H1 (cell line): ENCODE results near the gene NUDT3. TPM values are rescaled to one million over a fixed set of nuclear protein-coding genes. Genes with fewer than 3 reads are reported as not detected.

Experiments
- CTCF ChIA-PET: fragments of 300-600 bp; sonication (Branson Sonifier 250); formaldehyde crosslinking; loops from one replicate; lab custom pipeline; 2021; ENCODE audit not compliant: partially characterized antibody; lab: Charles Lee
- POLR2A ChIA-PET: fragments of 300-600 bp; sonication (Branson Sonifier 250); formaldehyde crosslinking; loops from one replicate; lab custom pipeline; 2021; ENCODE audit warnings: inconsistent platforms; ENCODE audit not compliant: partially characterized antibody; lab: Charles Lee
- DNase-seq, 2 experiments: peaks; one replicate each; pipeline versions ENCODE4 v3.0.0 to v3.0.0-alpha.2; 2010 to 2022; ENCODE audit warnings: low spot score in 2 of 2, low read depth in 1 of 2, mixed read lengths in 1 of 2
- FAIRE-seq: peaks from 2 replicates; lab custom pipeline; 2011; peaks lifted over from hg19 to GRCh38; lab: Jason Lieb, UNC
- H2AFZ ChIP-seq: 2 replicates; pipeline ENCODE4 v1.8.1; 2012; ENCODE audit warnings: low read length, inconsistent platforms
- H2AK5ac ChIP-seq: 2 replicates; pipeline ENCODE4 v1.6.1; 2013; ENCODE audit warnings: low read depth, low read length
- H2BK120ac ChIP-seq: replicated peaks from 2 replicates; pipeline ENCODE3; 2013; ENCODE audit warnings: low read depth, low read length, inconsistent platforms
- H2BK12ac ChIP-seq: 2 replicates; pipeline ENCODE4 v1.6.1; 2013; ENCODE audit warnings: low read depth, low read length
- H2BK15ac ChIP-seq: 2 replicates; pipeline ENCODE4 v1.6.1; 2013; ENCODE audit warnings: low read length
- H2BK20ac ChIP-seq: 2 replicates; pipeline ENCODE4 v1.6.1; 2013; ENCODE audit warnings: low read length
- H2BK5ac ChIP-seq: 2 replicates; pipeline ENCODE4 v1.6.1; 2013; ENCODE audit warnings: low read depth, low read length
- H3K14ac ChIP-seq: 2 replicates; pipeline ENCODE4 v1.6.1; 2013; ENCODE audit warnings: inconsistent platforms; ENCODE audit not compliant: insufficient read length
- H3K18ac ChIP-seq: 2 replicates; pipeline ENCODE4 v1.6.1; 2013; ENCODE audit warnings: low read length; ENCODE audit errors: extremely low read depth
- H3K23ac ChIP-seq: 2 replicates; pipeline ENCODE4 v1.6.1; 2013; ENCODE audit warnings: inconsistent platforms; ENCODE audit not compliant: insufficient read length
- H3K23me2 ChIP-seq: 2 replicates; pipeline ENCODE4 v1.6.1; 2013; ENCODE audit warnings: low read depth, low read length
- H3K27ac ChIP-seq: 2 replicates; pipeline ENCODE4 v1.6.1; 2011; ENCODE audit warnings: low read depth, low read length, inconsistent platforms
- H3K27me3 ChIP-seq, 4 experiments: replicated peaks in 1 of 4; 1 replicate in 1 of 4; 2 replicates in 3 of 4; pipeline versions ENCODE4 v1.6.1 to v1.8.1; 2011 to 2013; ENCODE audit warnings: low read length in 3 of 4, mild to moderate bottlenecking in 3 of 4, inconsistent platforms in 2 of 4, mixed read lengths in 2 of 4, moderate library complexity in 1 of 4; ENCODE audit not compliant: control insufficient read depth in 3 of 4, insufficient read depth in 3 of 4; ENCODE audit errors: extremely low read depth in 1 of 4
- H3K36me3 ChIP-seq, 4 experiments: 2 replicates each; pipeline versions ENCODE4 v1.6.1 to v1.8.1; 2011 to 2013; ENCODE audit warnings: mild to moderate bottlenecking in 4 of 4, low read length in 3 of 4, moderate library complexity in 2 of 4, control low read depth in 1 of 4, inconsistent platforms in 1 of 4; ENCODE audit not compliant: insufficient read depth in 4 of 4, control insufficient read depth in 2 of 4
- H3K4ac ChIP-seq: replicated peaks from 2 replicates; pipeline ENCODE3; 2013; ENCODE audit warnings: low read length, low read depth, mixed read lengths, inconsistent platforms; ENCODE audit not compliant: insufficient read length
- H3K4me1 ChIP-seq, 4 experiments: replicated peaks in 1 of 4; 1 replicate in 1 of 4; 2 replicates in 3 of 4; pipeline versions ENCODE4 v1.6.1 to v1.8.1; 2011 to 2013; ENCODE audit warnings: low read length in 3 of 4, inconsistent platforms in 2 of 4, mixed read lengths in 1 of 4; ENCODE audit not compliant: insufficient read depth in 4 of 4, control insufficient read depth in 3 of 4
- H3K4me2 ChIP-seq, 2 experiments: 2 replicates each; pipeline versions ENCODE4 v1.6.1 to v1.8.1; 2011 to 2013; ENCODE audit warnings: low read depth in 2 of 2, low read length in 2 of 2, control low read depth in 1 of 2, inconsistent platforms in 1 of 2, mild to moderate bottlenecking in 1 of 2; ENCODE audit not compliant: insufficient read depth in 1 of 2
- H3K4me3 ChIP-seq, 4 experiments: fragments of 200-600, 300-600 bp in 1 of 4; sonication (generic), shearing (Covaris generic), sonication (Bioruptor Twin) in 1 of 4; 2 replicates each; pipeline versions ENCODE4 v1.5.1 to v1.8.1; 2011 to 2016; ENCODE audit warnings: low read length in 4 of 4, low read depth in 3 of 4, control low read depth in 2 of 4, inconsistent platforms in 2 of 4, mild to moderate bottlenecking in 2 of 4, mixed read lengths in 1 of 4, moderate library complexity in 1 of 4; ENCODE audit not compliant: insufficient read depth in 2 of 4; ENCODE audit errors: extremely low read depth in 1 of 4
- H3K56ac ChIP-seq: replicated peaks from 2 replicates; pipeline ENCODE3; 2013; ENCODE audit warnings: low read depth, mild to moderate bottlenecking, mixed read lengths, low read length, inconsistent platforms; ENCODE audit not compliant: insufficient read length
- H3K79me1 ChIP-seq: 2 replicates; pipeline ENCODE4 v1.6.1; 2013; ENCODE audit warnings: low read depth, low read length, control low read depth
- H3K79me2 ChIP-seq, 2 experiments: 2 replicates each; pipeline versions ENCODE4 v1.6.1 to v1.8.1; 2012 to 2013; ENCODE audit warnings: low read length in 2 of 2, mild to moderate bottlenecking in 2 of 2, inconsistent platforms in 1 of 2; ENCODE audit not compliant: insufficient read depth in 2 of 2, control insufficient read depth in 1 of 2
- H3K9ac ChIP-seq, 4 experiments: replicated peaks in 1 of 4; 1 replicate in 1 of 4; 2 replicates in 3 of 4; pipeline versions ENCODE4 v1.6.1 to v1.8.1; 2011 to 2013; ENCODE audit warnings: low read depth in 3 of 4, low read length in 3 of 4, control low read depth in 2 of 4, mild to moderate bottlenecking in 2 of 4, moderate library complexity in 2 of 4, inconsistent platforms in 1 of 4; ENCODE audit errors: extremely low read depth in 1 of 4
- H3K9me3 ChIP-seq, 2 experiments: 2 replicates each; pipeline versions ENCODE4 v1.6.1 to v1.8.1; 2012 to 2013; ENCODE audit warnings: mild to moderate bottlenecking in 2 of 2, moderate library complexity in 2 of 2, control low read depth in 1 of 2, inconsistent platforms in 1 of 2, low read depth in 1 of 2, low read length in 1 of 2, mixed read lengths in 1 of 2; ENCODE audit not compliant: insufficient read depth in 2 of 2
- H4K20me1 ChIP-seq, 2 experiments: replicated peaks in 1 of 2; 2 replicates each; pipeline versions ENCODE3 to v1.8.1; 2011 to 2013; ENCODE audit warnings: inconsistent platforms in 2 of 2, low read length in 2 of 2, mild to moderate bottlenecking in 1 of 2; ENCODE audit not compliant: insufficient read depth in 2 of 2, control insufficient read depth in 1 of 2
- H4K5ac ChIP-seq: 2 replicates; pipeline ENCODE4 v1.6.1; 2013; ENCODE audit warnings: low read length, low read depth, mixed read lengths, inconsistent platforms; ENCODE audit not compliant: insufficient read length
- H4K8ac ChIP-seq: 2 replicates; pipeline ENCODE4 v1.8.0; 2013; ENCODE audit warnings: mild to moderate bottlenecking, moderate library complexity, low read length, inconsistent platforms; ENCODE audit not compliant: insufficient read depth; ENCODE audit errors: extremely low read depth
- H4K91ac ChIP-seq: replicated peaks from 2 replicates; pipeline ENCODE3; 2013; ENCODE audit warnings: low read length, mixed read lengths, inconsistent platforms; ENCODE audit not compliant: insufficient read length
- BCL11A ChIP-seq, 2 experiments: IDR thresholded peaks; one replicate each; pipeline ENCODE4 v1.6.1; 2011; ENCODE audit warnings: low read depth in 2 of 2, low read length in 2 of 2, mild to moderate bottlenecking in 2 of 2
- CHD2 ChIP-seq: IDR thresholded peaks from 2 replicates; pipeline ENCODE4 v1.6.1; 2012; ENCODE audit warnings: low read length, improper control_type of control experiment
- EZH2 ChIP-seq: fragments of 200-600 bp; sonication (generic); IDR thresholded peaks from 2 replicates; pipeline ENCODE4 v1.7.1; 2012; ENCODE audit warnings: low read depth, mild to moderate bottlenecking, moderate library complexity, low read length, inconsistent platforms; ENCODE audit not compliant: severe bottlenecking
- JUN ChIP-seq: IDR thresholded peaks from 2 replicates; pipeline ENCODE4 v1.6.1; 2011; ENCODE audit warnings: low read depth, mild to moderate bottlenecking, improper control_type of control experiment, low read length
- JUND ChIP-seq: IDR thresholded peaks from 2 replicates; pipeline ENCODE4 v1.6.1; 2011; ENCODE audit warnings: mild to moderate bottlenecking, improper control_type of control experiment, low read length
- NRF1 ChIP-seq: IDR thresholded peaks from 2 replicates; pipeline ENCODE4 v1.6.1; 2011; ENCODE audit warnings: mild to moderate bottlenecking, low read depth, low read length, improper control_type of control experiment
- PHF8 ChIP-seq: fragments of 200-600 bp; sonication (generic); conservative IDR thresholded peaks from 2 replicates; pipeline ENCODE4 v1.7.1; 2012; ENCODE audit warnings: low read depth, mild to moderate bottlenecking, inconsistent platforms, low read length, moderate library complexity
- RBBP5 ChIP-seq: IDR thresholded peaks from 2 replicates; pipeline ENCODE4 v1.7.1; 2012; ENCODE audit warnings: low read depth, mild to moderate bottlenecking, inconsistent platforms, low read length, moderate library complexity, borderline replicate concordance
- RNF2 ChIP-seq: fragments of 200-900, 300-1000 bp; sonication (generic); IDR thresholded peaks from 2 replicates; pipeline ENCODE4 v1.7.1; 2016; ENCODE audit warnings: borderline replicate concordance, low read depth, mild to moderate bottlenecking, antibody characterized with exemption, low read length; ENCODE audit not compliant: poor library complexity, severe bottlenecking; ENCODE audit errors: missing control alignments
- SIX5 ChIP-seq: IDR thresholded peaks from 2 replicates; pipeline ENCODE4 v1.6.1; 2011; ENCODE audit warnings: mild to moderate bottlenecking, low read depth, low read length
- SP4 ChIP-seq: IDR thresholded peaks from 2 replicates; pipeline ENCODE4 v1.6.1; 2012; ENCODE audit warnings: low read length, inconsistent platforms
- SRF ChIP-seq: IDR thresholded peaks from 2 replicates; pipeline ENCODE4 v1.6.1; 2011; ENCODE audit warnings: mild to moderate bottlenecking, low read depth, low read length, moderate library complexity
- TAF7 ChIP-seq: optimal IDR thresholded peaks from 2 replicates; pipeline ENCODE3; 2011; ENCODE audit warnings: low read depth, mild to moderate bottlenecking, inconsistent platforms, low read length, moderate library complexity, borderline replicate concordance
- YY1 ChIP-seq: IDR thresholded peaks from 2 replicates; pipeline ENCODE4 v1.6.1; 2011; ENCODE audit warnings: low read depth, mild to moderate bottlenecking, low read length
- WGBS, 2 experiments: shearing (Covaris generic) in 1 of 2; methylation state at CpG; one replicate each; pipeline versions ENCODE4 v1.1.6 to v1.1.7; 2013 to 2015; ENCODE audit warnings: low lambda C conversion rate in 2 of 2, mixed read lengths in 2 of 2, inconsistent platforms in 1 of 2, low coverage in 1 of 2, missing lambda C conversion rate in 1 of 2; ENCODE audit not compliant: insufficient replicate concordance in 2 of 2, insufficient coverage in 1 of 2, insufficient read length in 1 of 2; ENCODE audit errors: extremely low coverage in 1 of 2, missing lambda C conversion rate in 1 of 2; 5-methylcytosine and 5-hydroxymethylcytosine counted together
- polyA plus RNA-seq, 7 experiments: library from polyadenylated mRNA; depleted of rRNA in 3 of 7; stranded (reverse) in 5 of 7; unstranded in 2 of 7; fragments of >200 nt in 5 of 7; fragments of 200-250 nt in 2 of 7; gene quantifications; 1 replicate in 5 of 7; 2 replicates in 1 of 7; 4 replicates in 1 of 7; pipeline versions ENCODE4 v1.2.1 to v1.2.3, GENCODE V29; 2011 to 2013; ENCODE audit warnings: missing spikeins in 2 of 7, mixed read lengths in 2 of 7
- total RNA-seq: library from RNA; stranded (reverse); fragmentation: NEBNext Ultra II Directional; extraction: Animal tissue kit (Norgen Biotek cat#: 25700); gene quantifications from 2 replicates; pipeline ENCODE4 v1.2.1, GENCODE V29; 2021

The NUDT3 gene
- total and polyA plus RNA-seq, 2 of the 8 experiments (the other 6 are each of a cell fraction or from before 2014, with no cell fraction given), result 14.1 to 36.9 TPM

GRCh38 chr6:34412643-34413214, 20.3 kb upstream of the NUDT3 start:
- CTCF ChIA-PET, result interaction anchor here (0.6 to 1.0 kb wide), 3 partner anchors 39 to 137 kb away, joined by 3 to 5 read pairs (median 3); no protein-coding TSS in a partner anchor
- no peak overlapping the region for H4K5ac ChIP-seq

More at GRCh38 chr6:34412643-34413214, 20.3 kb upstream of the NUDT3 start:
- no peaks in the 10 kb centered on the region for H3K4me1 ChIP-seq
- no peak overlapping the region for H2BK20ac ChIP-seq
- H3K56ac ChIP-seq, result no peak overlapping the region
- FAIRE-seq (no peak), DNase-seq (no peak)
- no peak overlapping the region for H2BK5ac ChIP-seq
- POLR2A ChIA-PET, result interaction anchor here (8.8 to 9.4 kb wide), 2 partner anchors 8 to 11 kb away, joined by 72 to 256 read pairs; partner anchors contain the start of gene RPS10
- H3K18ac ChIP-seq, result no peak overlapping the region
- peaks cover 3 to 19% of the 10 kb centered on the region in 2 experiments for H4K20me1 ChIP-seq
- no peak overlapping the region for H3K9ac ChIP-seq
- H4K8ac ChIP-seq, result no peak overlapping the region
- TF ChIP-seq JUN (no peak), SRF (no peak), NRF1 (no peak), CHD2 (no peak), YY1 (no peak), BCL11A (IDR thresholded peaks at IDR 0.05; ENCODE audit: low read depth in 2 of 2, low read length in 2 of 2) (no peak), RBBP5 (no peak), SIX5 (no peak), JUND (no peak), PHF8 (no peak), SP4 (no peak), EZH2 (no peak), RNF2 (no peak), TAF7 (no peak)
- no peak overlapping the region for H2BK120ac ChIP-seq
- H2BK12ac ChIP-seq, result no peak overlapping the region
- no peaks in the 10 kb centered on the region for H3K9me3 ChIP-seq
- no peaks in the 10 kb centered on the region for H3K79me2 ChIP-seq
- no peak overlapping the region for H4K91ac ChIP-seq
- no peaks in the 10 kb centered on the region for H3K79me1 ChIP-seq
- H3K4me2 ChIP-seq, result no peak overlapping the region
- 91% methylated on average over 5 of the region's 5 CpGs; no CpG with 5 or more reads in 1 of the 2 experiments for WGBS, 2 experiments
- H3K36me3 ChIP-seq, result peaks cover 8 to 25% (median 16%) of the 10 kb centered on the region in 4 experiments
- no peaks in the 10 kb centered on the region for H3K27me3 ChIP-seq
- no peak overlapping the region for H3K4ac ChIP-seq
- no peak overlapping the region for H2AK5ac ChIP-seq
- H2AFZ ChIP-seq, result no peak overlapping the region
- H3K4me3 ChIP-seq, result no peak overlapping the region
- H2BK15ac ChIP-seq, result no peak overlapping the region
- no peak overlapping the region for H3K23ac ChIP-seq
- H3K27ac ChIP-seq, result no peak overlapping the region
- no peak overlapping the region for H3K14ac ChIP-seq
- H3K23me2 ChIP-seq, result no peaks in the 10 kb centered on the region
